Islet precursor cell (in vitro differentiated cells): ENCODE data around the gene CHSY3.

Experiments used
- DNase-seq: peaks from one replicate; pipeline ENCODE4 v3.0.0-alpha.2; 2018

Gene CHSY3

GRCh38 chr5:130032807-130033206 is 128.5 kb downstream of the CHSY3 start:
- no peak for DNase-seq

GRCh38 chr5:130034566-130035210 is 130.4 kb downstream of the CHSY3 start:
- DNase-seq: no peak

- no peak for DNase-seq
Measured at GRCh38 chr5:130035388-130035787, 131.1 kb downstream of the CHSY3 start.

- no peak for DNase-seq
Measured at GRCh38 chr5:130037905-130038304, 133.6 kb downstream of the CHSY3 start.

GRCh38 chr5:130043834-130044233 is 139.6 kb downstream of the CHSY3 start:
- DNase-seq: no peak

GRCh38 chr5:130045334-130045733 is 141.1 kb downstream of the CHSY3 start:
- DNase-seq: no peak

GRCh38 chr5:130050585-130050984 is 146.3 kb downstream of the CHSY3 start:
- no peak for DNase-seq

GRCh38 chr5:130052752-130053151 is 148.5 kb downstream of the CHSY3 start:
- DNase-seq: no peak

GRCh38 chr5:130055572-130055971 is 151.3 kb downstream of the CHSY3 start:
- no peak for DNase-seq

- DNase-seq: no peak
Measured at GRCh38 chr5:130061746-130062145, 157.5 kb downstream of the CHSY3 start.

GRCh38 chr5:130063603-130064002 is 159.3 kb downstream of the CHSY3 start:
- DNase-seq: no peak

GRCh38 chr5:130064484-130064883 is 160.2 kb downstream of the CHSY3 start:
- no peak for DNase-seq

GRCh38 chr5:130065617-130066016 is 161.4 kb downstream of the CHSY3 start:
- no peak for DNase-seq

- no peak for DNase-seq
Measured at GRCh38 chr5:130066644-130067043, 162.4 kb downstream of the CHSY3 start.

- no peak for DNase-seq
Measured at GRCh38 chr5:130067364-130067763, 163.1 kb downstream of the CHSY3 start.

- DNase-seq: no peak
Measured at GRCh38 chr5:130068101-130068500, 163.8 kb downstream of the CHSY3 start.

GRCh38 chr5:130068988-130069387 is 164.7 kb downstream of the CHSY3 start:
- no peak for DNase-seq

GRCh38 chr5:130074820-130075219 is 170.6 kb downstream of the CHSY3 start:
- DNase-seq: no peak

- DNase-seq: no peak
Measured at GRCh38 chr5:130077007-130077406, 172.7 kb downstream of the CHSY3 start.

GRCh38 chr5:130078661-130079060 is 174.4 kb downstream of the CHSY3 start:
- no peak for DNase-seq

GRCh38 chr5:130090569-130091270 is 186.5 kb downstream of the CHSY3 start:
- no peak for DNase-seq

- DNase-seq: no peak
Measured at GRCh38 chr5:130092991-130093390, 188.7 kb downstream of the CHSY3 start.

GRCh38 chr5:130096483-130096882 is 192.2 kb downstream of the CHSY3 start:
- no peak for DNase-seq

- no peak for DNase-seq
Measured at GRCh38 chr5:130099008-130099407, 194.7 kb downstream of the CHSY3 start.

GRCh38 chr5:130102375-130102774 is 198.1 kb downstream of the CHSY3 start:
- DNase-seq: no peak
